Central memory CD4-positive, alpha-beta T cell (primary cell): Measurements from ENCODE around the gene OR4C46.
"Not testable (repeated sequence)": the region's sequence is repeated elsewhere in the genome, so short reads cannot be mapped to it uniquely, and the experiment has no call there.

Source experiments
- DNase-seq: peaks from one replicate; pipeline ENCODE4 v3.0.0; 2022
- total RNA-seq, 3 experiments: gene quantifications; one replicate each; lab custom pipeline; 2026; lab: John Stamatoyannopoulos, UW

Gene OR4C46
- 0 reads per million in 3 experiments for total RNA-seq

DNA sequence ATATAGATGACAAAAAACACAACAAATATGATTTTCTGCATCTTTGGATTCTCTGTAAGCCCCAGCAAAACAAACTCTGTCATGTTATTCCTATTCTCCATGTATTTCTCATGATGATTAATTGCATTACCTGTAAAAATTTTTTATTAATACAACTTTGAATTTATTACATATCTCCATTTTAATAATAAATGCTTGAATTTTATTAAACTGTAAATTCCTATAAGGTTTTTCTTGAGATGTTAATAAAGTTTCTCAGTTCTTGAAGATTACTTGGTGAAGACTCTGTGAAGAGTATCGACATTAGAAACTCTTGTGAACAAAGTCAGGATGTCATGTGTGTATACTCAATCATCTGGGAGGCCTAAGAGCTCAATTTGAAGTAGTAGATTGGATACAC is at the start of gene OR4C46:
OR4C46 (minus strand) TSS at position 101 of the 400 bp plus-strand sequence; CDS start at position 101, 0 bp downstream.
- no peak for DNase-seq

- DNase-seq: not testable (repeated sequence)
Observed at GRCh38 chr11:54645606-54646005, 41.8 kb upstream of the OR4C46 start.

DNA sequence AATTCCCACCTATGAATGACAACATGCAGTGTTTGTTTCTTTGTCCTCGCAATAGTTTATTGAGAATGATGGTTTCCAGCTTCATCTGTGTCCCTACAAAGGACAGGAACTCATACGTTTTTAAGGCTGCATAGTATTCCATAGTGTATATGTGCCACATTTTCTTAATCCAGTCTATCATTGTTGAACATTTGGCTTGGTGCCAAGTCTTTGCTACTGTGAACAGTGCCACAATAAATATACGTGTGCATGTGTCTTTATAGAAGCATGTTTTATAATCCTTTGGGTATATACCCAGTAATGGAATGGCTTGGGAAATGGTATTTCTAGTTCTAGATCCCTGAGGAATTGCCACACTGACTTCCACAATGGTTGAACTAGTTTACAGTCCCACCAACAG is 42.4 kb downstream of the OR4C46 start:
- DNase-seq: not testable (repeated sequence)

DNA sequence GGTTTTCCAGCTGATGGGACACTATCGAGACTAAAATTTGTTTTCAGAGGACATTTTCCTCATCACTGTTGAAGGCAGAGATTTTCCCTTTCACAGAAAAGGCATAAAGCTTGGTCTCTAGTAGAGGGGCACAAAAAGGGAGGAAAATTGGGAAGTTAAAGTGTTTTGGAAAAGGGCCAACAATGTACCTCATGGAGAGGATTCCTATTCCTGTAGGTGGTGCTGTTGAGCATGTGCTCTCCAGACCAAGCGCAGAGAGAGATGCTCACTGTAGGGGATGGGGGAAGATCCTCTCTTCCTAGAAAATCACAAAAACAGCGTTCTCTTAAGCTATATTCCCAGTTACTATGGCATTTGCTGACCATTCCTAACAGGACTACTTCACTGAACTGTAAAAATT is 44.9 kb downstream of the OR4C46 start:
- DNase-seq: no peak

- no peak for DNase-seq
Observed at GRCh38 chr11:54558407-54558806, 45.4 kb downstream of the OR4C46 start.
